Breast epithelium (tissue), 3 donors: ENCODE results near the gene CERS3.

Experiments used
- CTCF ChIP-seq, 3 donors: fragments of 450-650 bp; IDR thresholded peaks; one replicate each; pipeline ENCODE4 v1.5.1; 2016 to 2017; ENCODE audit warnings: antibody characterized with exemption in 3 of 3, mild to moderate bottlenecking in 3 of 3, moderate library complexity in 3 of 3
- POLR2A ChIP-seq: fragments of 450-650 bp; IDR thresholded peaks from one replicate; pipeline ENCODE4 v1.6.1; 2016; ENCODE audit warnings: antibody characterized with exemption, mild to moderate bottlenecking, moderate library complexity
- POLR2AphosphoS5 ChIP-seq, 3 donors: sonication (generic); formaldehyde crosslinking; IDR thresholded peaks; one replicate each; pipeline ENCODE4 v1.6.1; 2017; ENCODE audit warnings: antibody characterized with exemption in 3 of 3

GRCh38 chr15:100544338-100544841 is 15.6 kb upstream of the CERS3 start:
- TF ChIP-seq CTCF (IDR thresholded peaks at IDR 0.05): no peak
- TF ChIP-seq POLR2A: no peak
- no peak for TF ChIP-seq POLR2AphosphoS5 (IDR thresholded peaks at IDR 0.05)
